Stimulated activated CD4-positive, alpha-beta T cell treated with anti-CD3 and anti-CD28 coated beads, Interleukin-1b, Interleukin-23, amount 100 ng/mL, for 48 hours (primary cell): ENCODE data around the gene AHCYL1.

ENCODE experiments used
- DNase-seq: peaks from one replicate; pipeline ENCODE4 v3.0.0-alpha.2; 2020

AHCYL1 gene

GRCh38 chr1:110040548-110040947, 56.0 kb downstream of the AHCYL1 start:
- DNase-seq, result peak; percentile 53

- DNase-seq, result no peak
Observed at GRCh38 chr1:110043016-110043415, 58.5 kb downstream of the AHCYL1 start.

- no peak for DNase-seq
Observed at GRCh38 chr1:110047463-110047862, 62.9 kb downstream of the AHCYL1 start.

- no peak for DNase-seq
Observed at GRCh38 chr1:110048240-110048639, 63.7 kb downstream of the AHCYL1 start.

GRCh38 chr1:110048923-110049601, 64.5 kb downstream of the AHCYL1 start:
- no peak for DNase-seq

- no peak for DNase-seq
Observed at GRCh38 chr1:110049801-110050601, 65.4 kb downstream of the AHCYL1 start.

GRCh38 chr1:110050602-110051261, 66.2 kb downstream of the AHCYL1 start:
- no peak for DNase-seq

GRCh38 chr1:110051262-110051648, 66.7 kb downstream of the AHCYL1 start:
- DNase-seq, result no peak

GRCh38 chr1:110053552-110054428, 69.2 kb downstream of the AHCYL1 start:
- DNase-seq, result peak; percentile 64

GRCh38 chr1:110055493-110056284, 71.1 kb downstream of the AHCYL1 start:
- DNase-seq, result no peak

GRCh38 chr1:110056285-110056683, 71.7 kb downstream of the AHCYL1 start:
- DNase-seq, result no peak

- no peak for DNase-seq
Observed at GRCh38 chr1:110056776-110057175, 72.2 kb downstream of the AHCYL1 start.

GRCh38 chr1:110057963-110058518, 73.5 kb downstream of the AHCYL1 start:
- DNase-seq, result no peak

GRCh38 chr1:110058591-110058990, 74.0 kb downstream of the AHCYL1 start:
- DNase-seq, result no peak

- no peak for DNase-seq
Observed at GRCh38 chr1:110059133-110059863, 74.7 kb downstream of the AHCYL1 start.

- DNase-seq, result peak; percentile 79
Observed at GRCh38 chr1:110060034-110060661, 75.6 kb downstream of the AHCYL1 start.

- no peak for DNase-seq
Observed at GRCh38 chr1:110060662-110061060, 76.1 kb downstream of the AHCYL1 start.

- no peak for DNase-seq
Observed at GRCh38 chr1:110061341-110061740, 76.8 kb downstream of the AHCYL1 start.

GRCh38 chr1:110062612-110063011, 78.0 kb downstream of the AHCYL1 start:
- DNase-seq, result no peak

GRCh38 chr1:110063781-110064180, 79.2 kb downstream of the AHCYL1 start:
- no peak for DNase-seq
